Neural progenitor cell (in vitro differentiated cells): Measurements from ENCODE around the gene MACROD2. TPM values are rescaled to one million over a fixed set of nuclear protein-coding genes. Genes with fewer than 3 reads are reported as not detected.
"Not testable (repeated sequence)": the region's sequence is repeated elsewhere in the genome, so short reads cannot be mapped to it uniquely, and the experiment has no call there.

Source experiments
- DNase-seq: peaks from one replicate; pipeline ENCODE4 v3.0.0-alpha.2; 2016; ENCODE audit warnings: low spot score
- H2AFZ ChIP-seq: fragments of 200-600 bp; sonication (generic); replicated peaks from 2 replicates; pipeline ENCODE4 v1.6.1; 2016; ENCODE audit warnings: antibody characterized with exemption
- H3F3A ChIP-seq: fragments of 200-600 bp; sonication (generic); 2 replicates; pipeline ENCODE4 v1.6.1; 2016; ENCODE audit warnings: antibody characterized with exemption, low read depth
- H3K27ac ChIP-seq: fragments of 200-600 bp; sonication (generic); 2 replicates; pipeline ENCODE4 v1.5.1; 2016; ENCODE audit warnings: mild to moderate bottlenecking
- H3K27me3 ChIP-seq: fragments of 200-600 bp; sonication (generic); 2 replicates; pipeline ENCODE4 v1.6.1; 2016; ENCODE audit warnings: mild to moderate bottlenecking, moderate library complexity
- H3K36me3 ChIP-seq: fragments of 200-600 bp; sonication (generic); 2 replicates; pipeline ENCODE4 v1.5.1; 2016
- H3K4me1 ChIP-seq: fragments of 200-600 bp; sonication (generic); 2 replicates; pipeline ENCODE4 v1.6.1; 2016; ENCODE audit warnings: mixed run types
- H3K4me2 ChIP-seq: fragments of 200-600 bp; sonication (generic); 2 replicates; pipeline ENCODE4 v1.6.1; 2016
- H3K4me3 ChIP-seq: fragments of 200-600 bp; sonication (generic); 2 replicates; pipeline ENCODE4 v1.5.1; 2016
- H3K79me2 ChIP-seq: fragments of 200-600 bp; sonication (generic); 2 replicates; pipeline ENCODE4 v1.6.1; 2016; ENCODE audit warnings: low read depth
- H3K9ac ChIP-seq: fragments of 200-600 bp; sonication (generic); 2 replicates; pipeline ENCODE4 v1.6.1; 2016
- H3K9me3 ChIP-seq: fragments of 200-600 bp; sonication (generic); 2 replicates; pipeline ENCODE4 v1.5.1; 2016; ENCODE audit warnings: low read depth
- H4K20me1 ChIP-seq: fragments of 200-600 bp; sonication (generic); 2 replicates; pipeline ENCODE4 v1.6.1; 2016; ENCODE audit warnings: low read depth
- H3K27ac Mint-ChIP-seq: 3 replicates; pipeline ENCODE4 v1.8.0; 2021; ENCODE audit warnings: mixed read lengths
- H3K27me3 Mint-ChIP-seq: 2 replicates; pipeline ENCODE4 v1.8.0; 2022; ENCODE audit warnings: low read depth, mild to moderate bottlenecking, inconsistent platforms, moderate library complexity, mixed read lengths; ENCODE audit not compliant: insufficient read depth
- H3K36me3 Mint-ChIP-seq: 3 replicates; pipeline ENCODE4 v1.8.0; 2021; ENCODE audit warnings: mixed read lengths
- H3K4me1 Mint-ChIP-seq: 3 replicates; pipeline ENCODE4 v1.8.0; 2021; ENCODE audit warnings: mixed read lengths
- H3K4me3 Mint-ChIP-seq: 3 replicates; pipeline ENCODE4 v1.8.0; 2021; ENCODE audit warnings: mild to moderate bottlenecking, moderate library complexity, mixed read lengths
- H3K9me3 Mint-ChIP-seq: 3 replicates; pipeline ENCODE4 v1.8.0; 2020; ENCODE audit warnings: mixed read lengths
- EZH2 ChIP-seq: fragments of 200-600 bp; sonication (generic); IDR thresholded peaks from 2 replicates; pipeline ENCODE4 v1.6.1; 2017; ENCODE audit warnings: antibody characterized with exemption, mild to moderate bottlenecking, moderate library complexity
- EZH2phosphoT487 ChIP-seq: fragments of 200-600 bp; sonication (generic); IDR thresholded peaks from 2 replicates; pipeline ENCODE4 v1.6.1; 2017; ENCODE audit warnings: antibody characterized with exemption
- total RNA-seq: library from RNA; depleted of rRNA; stranded (reverse); fragments of >200 nt; gene quantifications from 2 replicates; pipeline ENCODE4 v1.2.3, GENCODE V29; 2015; ENCODE audit warnings: low replicate concordance
- TF ChIP-seq, protein P1 (sequence below): fragments of 200-600 bp; sonication (generic); IDR thresholded peaks from 2 replicates; pipeline ENCODE4 v1.5.1; 2017; ENCODE audit warnings: antibody characterized with exemption, mild to moderate bottlenecking

MACROD2 gene
- total RNA-seq, 1 donor from 2014 or later: 11.9 TPM

DNA sequence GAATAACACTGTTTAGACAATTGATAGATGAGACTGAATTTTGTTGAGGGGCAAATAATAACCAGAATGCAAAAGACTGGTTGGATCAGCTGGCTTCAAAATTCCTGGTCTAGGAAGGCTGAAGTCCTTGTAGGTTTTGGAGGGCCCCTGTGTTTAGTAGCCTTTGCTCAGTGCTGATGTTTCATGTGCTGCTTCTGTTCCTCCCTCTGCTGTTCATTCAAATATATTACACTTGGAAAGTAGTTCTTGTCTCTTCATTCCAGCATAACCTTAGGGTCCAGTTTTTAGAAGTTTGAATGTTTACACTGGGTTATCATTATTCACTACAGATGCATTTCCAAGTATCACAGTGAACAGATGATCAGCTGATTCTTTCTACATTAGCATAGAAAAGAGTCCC is 269.6 kb downstream of the MACROD2 start:
- Histone ChIP-seq H2AFZ (no peak overlapping the region), H3K9ac (no peak overlapping the region), H3F3A (no peaks in the 10 kb centered on the region), H3K27ac (no peak overlapping the region), H3K4me2 (no peak overlapping the region), H3K9me3 (no peaks in the 10 kb centered on the region), H3K36me3 (no peaks in the 10 kb centered on the region), H4K20me1 (no peaks in the 10 kb centered on the region), H3K79me2 (no peaks in the 10 kb centered on the region), H3K4me1 (no peaks in the 10 kb centered on the region), H3K27me3 (no peaks in the 10 kb centered on the region), H3K4me3 (no peak overlapping the region)
- H3K9me3 Mint-ChIP-seq: peaks cover 2% of the 10 kb centered on the region
- H3K4me1 Mint-ChIP-seq: no peaks in the 10 kb centered on the region
- no peaks in the 10 kb centered on the region for H3K36me3 Mint-ChIP-seq
- no peak overlapping the region for H3K4me3 Mint-ChIP-seq
- H3K27ac Mint-ChIP-seq: no peak overlapping the region
- TF ChIP-seq, protein P1, sequence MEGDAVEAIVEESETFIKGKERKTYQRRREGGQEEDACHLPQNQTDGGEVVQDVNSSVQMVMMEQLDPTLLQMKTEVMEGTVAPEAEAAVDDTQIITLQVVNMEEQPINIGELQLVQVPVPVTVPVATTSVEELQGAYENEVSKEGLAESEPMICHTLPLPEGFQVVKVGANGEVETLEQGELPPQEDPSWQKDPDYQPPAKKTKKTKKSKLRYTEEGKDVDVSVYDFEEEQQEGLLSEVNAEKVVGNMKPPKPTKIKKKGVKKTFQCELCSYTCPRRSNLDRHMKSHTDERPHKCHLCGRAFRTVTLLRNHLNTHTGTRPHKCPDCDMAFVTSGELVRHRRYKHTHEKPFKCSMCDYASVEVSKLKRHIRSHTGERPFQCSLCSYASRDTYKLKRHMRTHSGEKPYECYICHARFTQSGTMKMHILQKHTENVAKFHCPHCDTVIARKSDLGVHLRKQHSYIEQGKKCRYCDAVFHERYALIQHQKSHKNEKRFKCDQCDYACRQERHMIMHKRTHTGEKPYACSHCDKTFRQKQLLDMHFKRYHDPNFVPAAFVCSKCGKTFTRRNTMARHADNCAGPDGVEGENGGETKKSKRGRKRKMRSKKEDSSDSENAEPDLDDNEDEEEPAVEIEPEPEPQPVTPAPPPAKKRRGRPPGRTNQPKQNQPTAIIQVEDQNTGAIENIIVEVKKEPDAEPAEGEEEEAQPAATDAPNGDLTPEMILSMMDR: peak; percentile 32
- TF ChIP-seq EZH2phosphoT487: no peak
- no peak for TF ChIP-seq EZH2
- H3K27me3 Mint-ChIP-seq: no peaks in the 10 kb centered on the region
- no peak for DNase-seq

- Mint-ChIP-seq H3K27ac (no peak overlapping the region), H3K9me3 (peaks cover 10% of the 10 kb centered on the region), H3K27me3 (no peaks in the 10 kb centered on the region), H3K36me3 (no peaks in the 10 kb centered on the region), H3K4me1 (no peaks in the 10 kb centered on the region), H3K4me3 (no peak overlapping the region)
- Histone ChIP-seq H3K9me3 (no peaks in the 10 kb centered on the region), H3K27me3 (no peaks in the 10 kb centered on the region), H3K79me2 (no peaks in the 10 kb centered on the region), H3K4me1 (no peaks in the 10 kb centered on the region), H2AFZ (no peak overlapping the region), H3F3A (no peaks in the 10 kb centered on the region), H4K20me1 (no peaks in the 10 kb centered on the region), H3K9ac (no peak overlapping the region), H3K27ac (no peak overlapping the region), H3K36me3 (no peaks in the 10 kb centered on the region), H3K4me2 (no peak overlapping the region), H3K4me3 (no peak overlapping the region)
- TF ChIP-seq, protein P1: no peak
- no peak for TF ChIP-seq EZH2phosphoT487
- no peak for TF ChIP-seq EZH2
- DNase-seq: no peak
Observed at GRCh38 chr20:14266246-14266645, 270.9 kb downstream of the MACROD2 start.

DNA sequence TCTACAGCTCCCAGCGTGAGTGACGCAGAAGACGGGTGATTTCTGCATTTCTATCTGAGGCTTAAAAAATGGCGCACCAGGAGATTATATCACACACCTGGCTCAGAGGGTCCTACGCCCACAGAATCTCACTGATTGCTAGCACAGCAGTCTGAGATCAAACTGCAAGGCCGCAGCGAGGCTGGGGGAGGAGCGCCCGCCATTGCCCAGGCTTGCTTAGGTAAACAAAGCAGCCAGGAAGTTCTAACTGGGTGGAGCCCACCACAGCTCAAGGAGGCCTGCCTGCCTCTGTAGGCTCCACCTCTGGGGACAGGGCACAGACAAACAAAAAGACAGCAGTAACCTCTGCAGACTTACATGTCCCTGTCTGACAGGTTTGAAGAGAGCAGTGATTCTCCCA is 275.4 kb downstream of the MACROD2 start:
- H3K4me3 ChIP-seq, H3K4me1 Mint-ChIP-seq, H3K27me3 Mint-ChIP-seq, H4K20me1 ChIP-seq, H3K4me1 ChIP-seq, H3K36me3 ChIP-seq, H3K27ac Mint-ChIP-seq, DNase-seq, H3K27me3 ChIP-seq, H3F3A ChIP-seq, H3K4me2 ChIP-seq, H3K4me3 Mint-ChIP-seq, H3K9me3 ChIP-seq, H3K27ac ChIP-seq, H3K9ac ChIP-seq, H3K79me2 ChIP-seq, H3K36me3 Mint-ChIP-seq, H2AFZ ChIP-seq: not testable (repeated sequence)
- H3K9me3 Mint-ChIP-seq: peaks cover 14% of the 10 kb centered on the region

GRCh38 chr20:14282140-14282539 is 286.8 kb downstream of the MACROD2 start:
- H3K27ac Mint-ChIP-seq: no peak overlapping the region
- no peak overlapping the region for H3K4me3 ChIP-seq
- H3F3A ChIP-seq: no peaks in the 10 kb centered on the region
- H3K36me3 Mint-ChIP-seq: no peaks in the 10 kb centered on the region
- H3K27me3 ChIP-seq: no peaks in the 10 kb centered on the region
- no peaks in the 10 kb centered on the region for H3K79me2 ChIP-seq
- H3K9me3 Mint-ChIP-seq: no peaks in the 10 kb centered on the region
- H3K4me2 ChIP-seq: no peak overlapping the region
- H3K9ac ChIP-seq: no peak overlapping the region
- H2AFZ ChIP-seq: no peak overlapping the region
- no peaks in the 10 kb centered on the region for H3K36me3 ChIP-seq
- no peaks in the 10 kb centered on the region for H3K4me1 Mint-ChIP-seq
- H3K27me3 Mint-ChIP-seq: no peaks in the 10 kb centered on the region
- H3K27ac ChIP-seq: no peak overlapping the region
- H3K4me1 ChIP-seq: no peaks in the 10 kb centered on the region
- H3K4me3 Mint-ChIP-seq: no peak overlapping the region
- TF ChIP-seq EZH2 (no peak), EZH2phosphoT487 (no peak)
- TF ChIP-seq, protein P1: no peak
- no peaks in the 10 kb centered on the region for H3K9me3 ChIP-seq
- DNase-seq: no peak
- H4K20me1 ChIP-seq: no peaks in the 10 kb centered on the region
